HEK293 (cell line): ENCODE data around the gene BAIAP3.

Experiments used
- OSR2 ChIP-seq: fragments of 450-650 bp; formaldehyde crosslinking; IDR thresholded peaks from 2 replicates; pipeline ENCODE4 v1.5.1; 2016; ENCODE audit warnings: missing biosample characterization, missing genetic modification characterization
- RBAK ChIP-seq: fragments of 450-650 bp; formaldehyde crosslinking; IDR thresholded peaks from 2 replicates; pipeline ENCODE4 v1.5.1; 2016; ENCODE audit warnings: missing biosample characterization, missing genetic modification characterization
- SALL2 ChIP-seq: fragments of 450-650 bp; formaldehyde crosslinking; IDR thresholded peaks from 2 replicates; pipeline ENCODE4 v1.5.0; 2017; ENCODE audit warnings: missing biosample characterization, mild to moderate bottlenecking, missing genetic modification characterization, borderline replicate concordance
- SCRT1 ChIP-seq: fragments of 450-650 bp; formaldehyde crosslinking; IDR thresholded peaks from 2 replicates; pipeline ENCODE4 v1.5.1; 2016; ENCODE audit warnings: missing biosample characterization, missing genetic modification characterization, borderline replicate concordance
- TCF7L2 ChIP-seq: IDR thresholded peaks from 2 replicates; pipeline ENCODE4 v1.6.1; 2011; ENCODE audit warnings: low read depth, mild to moderate bottlenecking, inconsistent platforms, low read length, moderate library complexity, borderline replicate concordance
- YY2 ChIP-seq: fragments of 450-650 bp; formaldehyde crosslinking; IDR thresholded peaks from 2 replicates; pipeline ENCODE4 v1.5.1; 2016; ENCODE audit warnings: missing biosample characterization, missing genetic modification characterization
- ZBTB10 ChIP-seq: fragments of 450-650 bp; formaldehyde crosslinking; IDR thresholded peaks from 2 replicates; pipeline ENCODE4 v1.5.1; 2016; ENCODE audit warnings: missing biosample characterization, missing genetic modification characterization
- ZBTB21 ChIP-seq: fragments of 450-650 bp; formaldehyde crosslinking; IDR thresholded peaks from 2 replicates; pipeline ENCODE4 v1.5.1; 2017; ENCODE audit warnings: missing biosample characterization, missing genetic modification characterization
- ZBTB7A ChIP-seq: fragments of 450-650 bp; formaldehyde crosslinking; IDR thresholded peaks from 2 replicates; pipeline ENCODE4 v1.5.1; 2016; ENCODE audit warnings: low read depth, missing biosample characterization, missing genetic modification characterization
- ZFP41 ChIP-seq: fragments of 450-650 bp; formaldehyde crosslinking; IDR thresholded peaks from 2 replicates; pipeline ENCODE4 v1.5.1; 2016; ENCODE audit warnings: missing biosample characterization, missing genetic modification characterization, borderline replicate concordance
- ZNF138 ChIP-seq: fragments of 450-650 bp; formaldehyde crosslinking; IDR thresholded peaks from 2 replicates; pipeline ENCODE4 v1.5.1; 2016; ENCODE audit warnings: missing biosample characterization, missing genetic modification characterization, borderline replicate concordance
- ZNF146 ChIP-seq: fragments of 450-650 bp; formaldehyde crosslinking; IDR thresholded peaks from 2 replicates; pipeline ENCODE4 v1.5.1; 2016; ENCODE audit warnings: missing biosample characterization, missing genetic modification characterization
- ZNF155 ChIP-seq: fragments of 450-650 bp; formaldehyde crosslinking; IDR thresholded peaks from 2 replicates; pipeline ENCODE4 v1.5.1; 2016; ENCODE audit warnings: missing biosample characterization, missing genetic modification characterization
- ZNF16 ChIP-seq: fragments of 450-650 bp; formaldehyde crosslinking; IDR thresholded peaks from 2 replicates; pipeline ENCODE4 v1.5.1; 2016; ENCODE audit warnings: low read depth, missing biosample characterization, missing genetic modification characterization
- ZNF175 ChIP-seq: fragments of 450-650 bp; formaldehyde crosslinking; IDR thresholded peaks from 2 replicates; pipeline ENCODE4 v1.5.1; 2016; ENCODE audit warnings: missing biosample characterization, missing genetic modification characterization
- ZNF19 ChIP-seq: fragments of 450-650 bp; formaldehyde crosslinking; IDR thresholded peaks from 2 replicates; pipeline ENCODE4; 2016; ENCODE audit warnings: missing biosample characterization, missing genetic modification characterization, low read depth
- ZNF214 ChIP-seq: fragments of 450-650 bp; formaldehyde crosslinking; IDR thresholded peaks from 2 replicates; pipeline ENCODE4 v1.5.1; 2017; ENCODE audit warnings: missing biosample characterization, mild to moderate bottlenecking, missing genetic modification characterization, borderline replicate concordance
- ZNF23 ChIP-seq: fragments of 450-650 bp; formaldehyde crosslinking; IDR thresholded peaks from 2 replicates; pipeline ENCODE4 v1.5.1; 2016; ENCODE audit warnings: missing biosample characterization, missing genetic modification characterization, borderline replicate concordance
- ZNF274 ChIP-seq, 2 experiments: fragments of 200-500 bp in 1 of 2; fragments of 450-650 bp in 1 of 2; sonication (Bioruptor generic) in 1 of 2; formaldehyde crosslinking in 1 of 2; IDR thresholded peaks; 2 replicates each; pipeline versions ENCODE4 v1.5.1 to v1.6.1; 2014 to 2016; ENCODE audit warnings: borderline replicate concordance in 1 of 2, inconsistent platforms in 1 of 2, low read length in 1 of 2, missing biosample characterization in 1 of 2, missing genetic modification characterization in 1 of 2
- ZNF433 ChIP-seq: fragments of 450-650 bp; formaldehyde crosslinking; IDR thresholded peaks from 2 replicates; pipeline ENCODE4 v1.5.1; 2016; ENCODE audit warnings: missing biosample characterization, missing genetic modification characterization, low read depth
- ZNF48 ChIP-seq: fragments of 450-650 bp; formaldehyde crosslinking; IDR thresholded peaks from 2 replicates; pipeline ENCODE4 v1.5.1; 2016; ENCODE audit warnings: missing biosample characterization, missing genetic modification characterization
- ZNF488 ChIP-seq: fragments of 450-650 bp; formaldehyde crosslinking; IDR thresholded peaks from 2 replicates; pipeline ENCODE4 v1.5.1; 2016; ENCODE audit warnings: missing biosample characterization, missing genetic modification characterization
- ZNF510 ChIP-seq: fragments of 450-650 bp; formaldehyde crosslinking; IDR thresholded peaks from 2 replicates; pipeline ENCODE4 v1.5.1; 2018; ENCODE audit warnings: mild to moderate bottlenecking, missing genetic modification characterization, missing biosample characterization; ENCODE audit not compliant: insufficient replicate concordance
- ZNF555 ChIP-seq: fragments of 450-650 bp; formaldehyde crosslinking; conservative IDR thresholded peaks from 2 replicates; pipeline ENCODE4 v1.5.1; 2017; ENCODE audit warnings: missing biosample characterization, mild to moderate bottlenecking, missing genetic modification characterization, inconsistent platforms
- ZNF558 ChIP-seq: fragments of 450-650 bp; formaldehyde crosslinking; IDR thresholded peaks from 2 replicates; pipeline ENCODE4 v1.5.1; 2016; ENCODE audit warnings: missing biosample characterization, missing genetic modification characterization
- ZNF561 ChIP-seq: fragments of 450-650 bp; IDR thresholded peaks from 2 replicates; pipeline ENCODE4 v1.5.1; 2018; ENCODE audit warnings: missing biosample characterization, missing genetic modification characterization, borderline replicate concordance
- ZNF600 ChIP-seq: fragments of 450-650 bp; formaldehyde crosslinking; IDR thresholded peaks from 2 replicates; pipeline ENCODE4 v1.5.1; 2016; ENCODE audit warnings: missing biosample characterization, missing genetic modification characterization
- ZNF621 ChIP-seq: fragments of 450-650 bp; formaldehyde crosslinking; IDR thresholded peaks from 2 replicates; pipeline ENCODE4 v1.5.1; 2017; ENCODE audit warnings: missing biosample characterization, missing genetic modification characterization
- ZNF658 ChIP-seq: fragments of 450-650 bp; formaldehyde crosslinking; IDR thresholded peaks from 2 replicates; pipeline ENCODE4; 2016; ENCODE audit warnings: missing biosample characterization, missing genetic modification characterization
- ZNF660 ChIP-seq: fragments of 450-650 bp; IDR thresholded peaks from 2 replicates; pipeline ENCODE4 v1.5.1; 2018; ENCODE audit warnings: missing biosample characterization, mild to moderate bottlenecking, missing genetic modification characterization
- ZNF76 ChIP-seq: fragments of 450-650 bp; formaldehyde crosslinking; IDR thresholded peaks from 2 replicates; pipeline ENCODE4; 2016; ENCODE audit warnings: low read depth, missing biosample characterization, missing genetic modification characterization, borderline replicate concordance
- ZNF791 ChIP-seq: fragments of 450-650 bp; formaldehyde crosslinking; IDR thresholded peaks from 2 replicates; pipeline ENCODE4 v1.5.1; 2016; ENCODE audit warnings: missing biosample characterization, missing genetic modification characterization
- TF ChIP-seq, protein P1 (sequence below): fragments of 450-650 bp; formaldehyde crosslinking; IDR thresholded peaks from 2 replicates; pipeline ENCODE4 v1.5.1; 2016; ENCODE audit warnings: missing biosample characterization, missing genetic modification characterization, low read depth
- TF ChIP-seq, protein P2 (sequence below): IDR thresholded peaks from 2 replicates; pipeline ENCODE4 v1.6.1; 2011; ENCODE audit warnings: mild to moderate bottlenecking, low read depth, low read length, borderline replicate concordance

BAIAP3 gene

GRCh38 chr16:1342526-1343427, 9.3 kb downstream of the BAIAP3 start (continued):
- TF ChIP-seq ZNF488 (tag by site-specific recombination): no peak
- no peak for TF ChIP-seq ZNF155
- no peak for TF ChIP-seq ZNF621 (tag by site-specific recombination)
- TF ChIP-seq ZBTB21: no peak
- TF ChIP-seq, protein P1, sequence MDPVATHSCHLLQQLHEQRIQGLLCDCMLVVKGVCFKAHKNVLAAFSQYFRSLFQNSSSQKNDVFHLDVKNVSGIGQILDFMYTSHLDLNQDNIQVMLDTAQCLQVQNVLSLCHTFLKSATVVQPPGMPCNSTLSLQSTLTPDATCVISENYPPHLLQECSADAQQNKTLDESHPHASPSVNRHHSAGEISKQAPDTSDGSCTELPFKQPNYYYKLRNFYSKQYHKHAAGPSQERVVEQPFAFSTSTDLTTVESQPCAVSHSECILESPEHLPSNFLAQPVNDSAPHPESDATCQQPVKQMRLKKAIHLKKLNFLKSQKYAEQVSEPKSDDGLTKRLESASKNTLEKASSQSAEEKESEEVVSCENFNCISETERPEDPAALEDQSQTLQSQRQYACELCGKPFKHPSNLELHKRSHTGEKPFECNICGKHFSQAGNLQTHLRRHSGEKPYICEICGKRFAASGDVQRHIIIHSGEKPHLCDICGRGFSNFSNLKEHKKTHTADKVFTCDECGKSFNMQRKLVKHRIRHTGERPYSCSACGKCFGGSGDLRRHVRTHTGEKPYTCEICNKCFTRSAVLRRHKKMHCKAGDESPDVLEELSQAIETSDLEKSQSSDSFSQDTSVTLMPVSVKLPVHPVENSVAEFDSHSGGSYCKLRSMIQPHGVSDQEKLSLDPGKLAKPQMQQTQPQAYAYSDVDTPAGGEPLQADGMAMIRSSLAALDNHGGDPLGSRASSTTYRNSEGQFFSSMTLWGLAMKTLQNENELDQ (tag by site-specific recombination): no peak
- no peak for TF ChIP-seq ZNF274 (IDR thresholded peaks at IDR 0.05; ENCODE audit: low read length)
- TF ChIP-seq ZNF274 (tag by site-specific recombination; IDR thresholded peaks at IDR 0.05; ENCODE audit: borderline replicate concordance): no peak
- TF ChIP-seq ZNF138: no peak
- TF ChIP-seq YY2 (tag by site-specific recombination): no peak
- no peak for TF ChIP-seq ZNF146 (tag by site-specific recombination)
- no peak for TF ChIP-seq TCF7L2
- TF ChIP-seq ZNF600 (tag by site-specific recombination): peak; percentile 90
- no peak for TF ChIP-seq SALL2 (tag by site-specific recombination)
- no peak for TF ChIP-seq ZNF510 (tag by site-specific recombination)
- no peak for TF ChIP-seq ZNF433
- TF ChIP-seq ZBTB10 (tag by site-specific recombination): no peak
- TF ChIP-seq ZNF76 (tag by site-specific recombination): no peak
- TF ChIP-seq RBAK (tag by site-specific recombination): no peak
- no peak for TF ChIP-seq ZNF16 (tag by site-specific recombination)
- TF ChIP-seq ZNF48 (tag by site-specific recombination): no peak
- no peak for TF ChIP-seq ZNF660 (tag by site-specific recombination)
- TF ChIP-seq, protein P2, sequence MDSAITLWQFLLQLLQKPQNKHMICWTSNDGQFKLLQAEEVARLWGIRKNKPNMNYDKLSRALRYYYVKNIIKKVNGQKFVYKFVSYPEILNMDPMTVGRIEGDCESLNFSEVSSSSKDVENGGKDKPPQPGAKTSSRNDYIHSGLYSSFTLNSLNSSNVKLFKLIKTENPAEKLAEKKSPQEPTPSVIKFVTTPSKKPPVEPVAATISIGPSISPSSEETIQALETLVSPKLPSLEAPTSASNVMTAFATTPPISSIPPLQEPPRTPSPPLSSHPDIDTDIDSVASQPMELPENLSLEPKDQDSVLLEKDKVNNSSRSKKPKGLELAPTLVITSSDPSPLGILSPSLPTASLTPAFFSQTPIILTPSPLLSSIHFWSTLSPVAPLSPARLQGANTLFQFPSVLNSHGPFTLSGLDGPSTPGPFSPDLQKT: no peak
- no peak for TF ChIP-seq OSR2 (tag by site-specific recombination)
- no peak for TF ChIP-seq ZNF791 (tag by site-specific recombination)
- no peak for TF ChIP-seq ZNF175 (tag by site-specific recombination)
- no peak for TF ChIP-seq ZNF658 (tag by site-specific recombination)
- TF ChIP-seq ZNF555 (tag by site-specific recombination): no peak
- no peak for TF ChIP-seq ZBTB7A (tag by site-specific recombination)
- TF ChIP-seq ZNF558 (tag by site-specific recombination): no peak
- no peak for TF ChIP-seq ZFP41 (tag by site-specific recombination)
- no peak for TF ChIP-seq ZNF19 (tag by site-specific recombination)
- no peak for TF ChIP-seq ZNF561 (tag by site-specific recombination)
- no peak for TF ChIP-seq ZNF214 (tag by site-specific recombination)
- peak; percentile 99 for TF ChIP-seq SCRT1
- no peak for TF ChIP-seq ZNF23
